Ammon's horn (tissue), 1 donor: ENCODE measurements around the gene KIF2C.
A peak's percentile ranks its signal among the peaks of the same experiment; 100 is the strongest.
"Not testable (repeated sequence)": the region's sequence is repeated elsewhere in the genome, so short reads cannot be mapped to it uniquely, and the experiment has no call there.

Experiments
- DNase-seq: peaks from one replicate; pipeline ENCODE4 v3.0.0-alpha.2; 2016; ENCODE audit warnings: low spot score

KIF2C gene

GRCh38 chr1:44719318-44719717 is 20.3 kb upstream of the KIF2C start:
- no peak for DNase-seq

DNA sequence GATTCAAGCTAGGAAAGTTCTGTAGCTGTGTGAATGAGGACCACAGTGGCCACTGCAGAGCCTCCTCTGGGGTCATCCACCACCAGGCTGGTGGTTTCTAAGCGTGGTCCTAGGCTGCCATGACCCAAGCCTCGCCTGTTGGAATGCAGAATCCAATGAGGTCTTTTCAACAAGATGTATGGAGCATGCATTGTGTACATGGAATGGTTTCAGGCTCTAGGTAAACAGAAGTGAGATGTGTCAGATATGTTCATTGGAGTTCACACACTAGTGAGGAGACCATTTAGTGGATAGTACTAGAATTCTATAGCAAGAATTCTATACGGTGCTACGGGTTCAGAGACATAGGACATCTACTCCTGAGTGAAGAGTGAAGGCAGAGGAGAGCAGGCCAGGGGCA is 19.4 kb upstream of the KIF2C start:
- no peak for DNase-seq

GRCh38 chr1:44721485-44722361 is 17.9 kb upstream of the KIF2C start:
- peak; percentile 60 for DNase-seq

DNA sequence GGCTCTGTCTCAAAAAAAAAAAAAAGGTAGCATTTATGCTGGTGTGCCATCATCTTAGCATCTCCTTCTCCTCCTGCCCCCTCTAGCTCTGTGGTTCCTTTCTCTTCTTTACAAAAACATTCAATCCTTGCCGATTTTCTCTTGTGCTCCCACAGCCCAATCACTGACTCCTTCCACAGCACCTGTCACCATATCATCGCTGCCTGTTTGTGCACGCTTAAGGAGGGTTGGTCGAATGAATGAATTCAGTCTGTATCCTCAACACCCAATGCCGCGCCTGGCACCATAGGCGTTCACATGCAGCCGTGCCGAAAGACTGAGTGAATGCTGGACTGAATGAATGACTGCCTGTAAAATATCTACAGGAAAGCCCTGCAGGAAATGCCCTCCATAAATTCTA is 16.6 kb upstream of the KIF2C start:
- DNase-seq = no peak

DNA sequence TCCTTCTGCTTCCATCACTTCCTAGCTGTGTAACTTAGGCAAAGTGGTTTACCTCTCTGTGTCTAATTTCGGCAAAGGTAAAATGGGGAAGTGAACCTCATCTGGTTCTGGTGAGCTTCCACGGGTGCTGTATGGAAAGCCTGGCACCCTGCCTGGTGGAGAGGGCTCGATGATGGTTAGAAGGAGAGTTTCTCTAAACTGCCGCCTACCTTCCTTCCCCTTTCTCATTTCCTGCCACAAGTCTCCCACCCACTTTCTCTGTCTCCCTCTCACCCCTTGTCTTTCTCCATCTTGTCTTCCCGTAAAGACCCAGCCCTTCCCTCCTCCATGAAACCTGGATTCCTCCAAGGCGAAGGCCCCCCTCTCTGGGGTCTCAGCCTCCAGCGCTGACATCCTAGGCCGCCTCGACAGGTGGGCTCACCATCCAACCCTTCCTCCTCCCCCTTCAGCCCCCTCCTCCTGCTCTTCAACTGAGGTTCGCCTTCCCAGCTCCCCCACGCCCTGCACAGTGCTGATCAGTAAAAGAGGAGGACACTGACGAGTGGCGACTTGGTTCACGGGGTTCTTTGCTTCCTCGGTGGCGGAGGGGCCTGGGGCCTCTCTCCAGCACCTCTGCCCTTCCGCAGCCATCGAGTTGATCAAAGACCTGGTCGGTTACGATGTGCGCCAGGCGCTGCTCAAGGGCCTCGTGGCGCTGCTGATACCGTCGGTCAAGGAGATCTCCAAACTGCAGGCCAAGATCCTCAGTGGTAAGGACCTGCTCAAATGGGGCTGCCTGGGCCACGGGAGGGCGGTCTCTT is 15.9 kb upstream of the KIF2C start:
- DNase-seq = peak; percentile 53

DNA sequence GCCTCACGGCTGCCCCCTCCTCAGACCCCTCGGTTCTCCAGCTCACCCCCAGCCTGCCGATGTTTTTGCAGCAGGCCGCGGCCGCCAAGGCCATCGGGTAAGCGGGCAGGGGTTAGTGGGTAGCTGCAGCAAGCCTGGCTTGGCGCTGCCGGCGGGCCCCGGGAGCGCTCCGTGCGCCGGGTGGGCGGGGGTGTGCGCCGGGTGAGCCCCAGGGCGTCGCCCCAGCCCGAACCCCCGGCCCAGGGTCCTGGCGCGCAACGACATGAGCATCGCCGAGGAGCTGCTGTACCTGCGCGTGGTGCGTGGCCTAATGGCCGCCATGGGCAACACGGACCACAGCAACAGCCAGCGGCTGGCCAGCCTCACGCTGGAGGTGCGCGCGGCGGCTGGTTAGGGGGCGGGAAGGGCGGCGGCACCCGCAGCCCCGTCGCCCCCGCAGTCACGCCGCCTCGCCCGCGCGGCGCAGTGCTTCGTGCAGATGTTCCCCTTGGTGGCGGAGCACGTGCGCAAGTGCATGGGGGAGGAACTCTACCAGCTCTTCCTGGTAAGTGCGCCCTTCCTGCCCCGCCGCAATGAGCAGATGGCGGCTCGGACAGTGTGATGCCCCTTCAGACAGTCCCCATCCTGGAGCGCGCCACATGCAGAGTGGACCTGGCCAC is 15.2 kb upstream of the KIF2C start:
- no peak for DNase-seq

DNA sequence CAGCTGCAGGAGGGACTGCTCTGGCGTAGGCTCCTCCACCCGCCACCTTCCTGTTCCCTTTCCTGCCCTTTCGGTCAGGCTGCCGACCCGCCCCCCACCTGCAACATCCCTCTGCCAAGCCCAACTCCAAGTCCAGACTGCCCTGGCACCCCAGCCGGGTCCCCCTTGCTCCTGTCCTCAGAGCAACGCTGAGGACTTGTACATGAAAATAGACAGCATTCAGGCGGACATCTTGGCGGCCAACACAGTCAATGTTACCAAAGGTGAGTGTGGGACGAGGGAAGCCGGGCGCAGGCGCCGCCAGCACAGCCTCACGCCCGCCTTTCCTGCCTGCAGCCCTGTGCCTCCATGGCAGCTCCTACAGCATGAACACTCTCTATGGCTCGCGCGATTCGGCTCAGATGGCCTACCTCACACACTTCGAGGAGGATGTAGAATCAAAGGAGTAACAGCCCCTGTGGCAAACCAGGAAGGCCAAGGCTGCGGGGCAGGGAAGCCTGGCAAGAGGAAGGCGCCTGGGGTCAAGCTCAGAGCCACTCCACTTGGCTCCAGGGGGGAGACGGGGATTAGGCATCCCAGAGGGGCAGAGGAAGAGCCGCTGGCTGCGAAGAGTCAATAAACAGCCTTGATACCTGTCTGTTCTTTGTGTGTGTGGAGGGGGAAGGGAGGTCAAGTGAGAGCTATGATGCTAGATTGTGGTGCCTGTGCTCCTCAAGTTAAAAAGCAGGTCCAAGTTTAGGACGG is 14.5 kb upstream of the KIF2C start:
- no peak for DNase-seq

DNA sequence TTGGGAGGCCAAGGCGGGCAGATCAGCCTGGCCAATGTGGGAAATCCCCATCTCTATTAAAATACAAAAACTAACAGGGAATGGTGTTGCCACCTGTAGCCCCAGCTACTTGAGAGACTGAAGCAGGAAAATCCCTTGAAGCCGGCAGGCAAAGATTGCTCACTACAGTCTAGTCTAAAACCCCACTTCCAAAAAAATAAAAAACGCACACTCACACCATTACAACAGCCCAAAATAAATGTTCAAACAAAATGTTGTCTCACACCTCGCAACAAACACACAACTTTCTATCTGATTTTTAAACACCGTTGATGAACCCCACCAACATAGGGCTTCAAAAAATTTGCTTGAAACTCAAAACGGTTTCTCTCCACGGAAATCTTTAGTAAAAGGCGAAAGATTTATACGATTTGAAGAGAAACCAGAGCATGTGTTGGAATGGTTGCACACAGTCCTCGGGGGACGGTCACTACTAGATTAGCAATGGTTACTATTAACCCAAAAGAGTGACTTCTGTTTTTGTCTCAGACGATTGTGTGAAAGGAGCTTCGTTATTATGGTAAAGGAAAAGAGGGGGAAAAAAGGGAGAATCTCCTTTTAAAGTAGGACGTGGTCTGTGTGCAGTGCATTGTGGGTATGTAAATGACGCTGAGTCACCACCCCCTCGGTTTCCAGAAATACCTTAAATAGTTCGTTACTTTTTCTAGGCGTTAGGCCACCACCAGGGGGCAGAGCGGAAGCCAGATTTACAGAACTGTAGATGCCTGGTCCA is 8.7 kb upstream of the KIF2C start, which contains the start of gene RNU5D-1:
Gene RNU5D-1 (minus strand): TSS at position 430 of the 772 bp plus-strand sequence.
- peak; percentile 96 for DNase-seq

DNA sequence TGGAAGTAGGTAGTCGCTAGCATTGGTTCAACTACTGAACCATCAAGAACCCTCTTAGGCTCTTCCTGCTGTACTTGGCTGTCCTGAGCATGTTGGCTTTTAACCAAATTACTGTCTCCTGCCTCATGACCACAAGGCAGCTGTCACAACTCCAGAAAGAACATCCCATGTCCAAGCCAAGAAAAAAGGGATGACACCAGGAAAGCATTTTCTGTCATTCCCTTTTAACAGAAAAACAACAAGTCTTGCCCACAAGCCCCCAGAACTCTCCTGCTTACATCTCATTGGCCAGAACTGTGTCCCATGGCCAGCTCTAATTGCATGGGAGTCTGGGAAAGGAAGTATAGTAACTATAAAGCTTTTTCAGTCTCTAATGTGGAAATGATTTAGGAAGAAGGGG is 6.3 kb upstream of the KIF2C start:
- DNase-seq = no peak

GRCh38 chr1:44733784-44734183 is 5.9 kb upstream of the KIF2C start:
- DNase-seq = no peak

GRCh38 chr1:44735992-44736391 is 3.6 kb upstream of the KIF2C start:
- no peak for DNase-seq

GRCh38 chr1:44738953-44739306 is 707 bp upstream of the KIF2C start:
- not testable (repeated sequence) for DNase-seq

GRCh38 chr1:44740179-44740617 is 561 bp downstream of the KIF2C start:
- DNase-seq = no peak

GRCh38 chr1:44743211-44743610 is 3.6 kb downstream of the KIF2C start:
- DNase-seq = no peak

DNA sequence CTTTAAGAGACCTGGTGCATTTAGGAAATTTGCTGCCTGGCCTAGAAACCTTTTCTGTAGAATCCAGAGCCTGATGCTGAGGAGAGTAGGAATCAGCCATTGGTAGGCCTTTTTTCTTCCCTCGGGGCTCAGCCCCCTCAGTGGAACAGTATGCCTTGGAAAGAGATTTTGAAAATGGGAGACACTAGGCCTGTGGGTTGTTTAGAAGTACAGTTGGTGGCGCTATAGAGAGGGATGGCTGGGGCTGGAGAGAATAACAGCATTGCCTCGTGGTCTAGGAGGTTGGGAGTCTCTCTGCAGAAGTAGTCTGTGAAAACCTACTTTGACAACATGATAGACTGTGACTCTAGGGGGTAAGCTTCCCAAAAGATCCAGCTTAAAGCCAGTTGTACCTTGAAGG is 8.2 kb downstream of the KIF2C start:
- no peak for DNase-seq

DNA sequence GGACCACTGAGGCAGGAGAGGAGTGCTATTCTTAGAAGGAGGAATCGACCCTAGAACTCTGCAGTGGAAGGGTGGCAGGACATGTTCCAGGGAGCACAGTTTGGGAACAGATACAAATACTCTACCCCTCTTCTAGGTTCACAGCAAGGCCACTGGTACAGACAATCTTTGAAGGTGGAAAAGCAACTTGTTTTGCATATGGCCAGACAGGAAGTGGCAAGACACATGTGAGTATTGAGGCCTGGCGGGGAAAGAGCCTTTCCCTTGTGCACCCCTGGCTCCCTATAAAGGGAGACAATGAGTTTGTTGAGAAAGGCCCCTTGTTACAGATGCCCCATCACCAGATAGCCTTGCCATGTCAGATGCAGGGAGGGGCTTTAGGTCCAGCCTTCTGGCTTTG is 17.8 kb downstream of the KIF2C start:
- no peak for DNase-seq

- no peak for DNase-seq
Observed at GRCh38 chr1:44759077-44759476, 19.4 kb downstream of the KIF2C start.

GRCh38 chr1:44760876-44761275 is 21.2 kb downstream of the KIF2C start:
- no peak for DNase-seq

GRCh38 chr1:44766421-44766820 is 26.8 kb downstream of the KIF2C start:
- DNase-seq = not testable (repeated sequence)

DNA sequence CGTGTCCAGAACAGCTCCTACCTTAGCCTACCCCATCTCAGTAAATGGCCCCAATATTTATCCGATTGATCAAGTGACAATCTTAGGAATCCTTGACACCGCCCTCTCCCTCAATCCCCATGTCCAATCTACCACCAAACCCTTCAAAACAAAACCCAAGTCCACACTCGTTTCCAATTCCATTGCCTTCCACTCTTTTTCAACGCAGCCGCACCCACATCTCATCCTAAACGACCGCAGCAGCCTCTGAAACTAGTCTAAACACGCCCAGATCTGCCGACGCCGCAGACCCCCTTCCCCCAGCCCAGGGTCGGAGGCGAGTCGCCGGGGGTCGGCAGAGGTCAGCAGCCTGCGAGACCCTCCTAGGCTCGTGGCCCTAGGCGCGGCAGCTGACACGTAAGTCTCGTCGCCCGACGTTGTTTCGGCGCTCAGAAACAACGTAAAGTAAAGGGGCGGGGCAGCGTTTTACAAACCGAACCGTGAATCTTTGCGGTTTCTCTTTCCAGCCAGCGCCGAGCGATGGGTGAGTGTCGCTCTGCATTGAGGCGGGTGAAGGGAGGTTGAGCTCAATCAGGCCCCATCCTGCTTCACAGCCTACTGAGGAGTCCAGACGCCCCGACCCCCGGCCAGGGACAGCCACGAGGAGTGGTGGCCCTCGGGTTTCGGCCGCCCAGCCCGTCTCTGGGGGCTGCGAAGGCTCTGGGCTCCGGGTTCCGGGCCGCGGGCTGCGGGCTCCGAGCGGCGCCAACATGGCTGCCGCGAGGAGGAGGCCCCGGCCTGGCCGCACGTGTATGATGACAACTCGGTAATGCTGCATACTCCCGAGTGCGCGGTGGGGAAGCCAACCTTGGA is 35.7 kb downstream of the KIF2C start, which contains the start of gene RPS8:
Gene RPS8 (plus strand): TSS at position 463 of the 852 bp plus-strand sequence. CDS start 57 bp downstream, at position 520.
- peak; percentile 95 for DNase-seq
